Measurements from ENCODE around the gene RELL2.

Gene RELL2

DNA sequence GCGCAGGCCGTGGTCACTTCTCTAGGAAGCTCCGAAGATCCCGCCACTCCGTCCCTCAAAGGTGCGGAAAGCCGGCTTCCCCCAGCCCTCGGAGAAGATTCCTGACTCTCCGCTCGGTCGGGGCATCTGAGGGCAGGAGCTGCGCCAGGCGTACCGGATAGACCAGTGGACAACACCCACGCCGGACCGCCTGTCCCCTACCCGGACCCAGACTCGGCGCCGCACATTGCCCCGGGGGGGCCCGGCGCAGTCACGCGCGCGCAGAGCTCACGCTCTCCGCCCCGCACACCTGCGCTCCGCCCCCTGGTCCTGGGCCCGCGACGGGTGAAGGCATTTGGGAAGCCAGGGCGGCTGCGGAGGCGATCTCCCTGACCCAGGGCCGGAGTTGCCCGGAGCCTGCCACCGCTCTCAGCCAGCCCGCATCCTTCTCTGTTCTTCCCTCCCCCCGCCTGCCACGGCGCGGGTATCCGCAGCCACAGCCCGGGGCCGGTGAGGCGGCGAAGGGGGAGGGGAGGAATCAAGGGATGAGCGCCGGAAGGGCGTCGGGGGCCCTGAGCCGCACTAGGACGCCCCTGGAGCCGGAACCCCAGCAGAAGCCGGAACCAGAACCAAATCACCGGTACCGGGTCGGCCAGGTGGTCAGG is 448 bp downstream of the RELL2 start (continued):
- peak; percentile 27; the same call in 1 of the 2 replicates for TF ChIP-seq ZXDB (tag by site-specific recombination; IDR thresholded peaks at IDR 0.05)
- TF ChIP-seq ZNF473 (tag by site-specific recombination; IDR thresholded peaks at IDR 0.05) = no peak
- TF ChIP-seq ZNF623 (tag by site-specific recombination; IDR thresholded peaks at IDR 0.05) = no peak
- TF ChIP-seq REPIN1 (tag by site-specific recombination; IDR thresholded peaks at IDR 0.05; ENCODE audit: low read depth) = no peak
- TF ChIP-seq, protein P1, sequence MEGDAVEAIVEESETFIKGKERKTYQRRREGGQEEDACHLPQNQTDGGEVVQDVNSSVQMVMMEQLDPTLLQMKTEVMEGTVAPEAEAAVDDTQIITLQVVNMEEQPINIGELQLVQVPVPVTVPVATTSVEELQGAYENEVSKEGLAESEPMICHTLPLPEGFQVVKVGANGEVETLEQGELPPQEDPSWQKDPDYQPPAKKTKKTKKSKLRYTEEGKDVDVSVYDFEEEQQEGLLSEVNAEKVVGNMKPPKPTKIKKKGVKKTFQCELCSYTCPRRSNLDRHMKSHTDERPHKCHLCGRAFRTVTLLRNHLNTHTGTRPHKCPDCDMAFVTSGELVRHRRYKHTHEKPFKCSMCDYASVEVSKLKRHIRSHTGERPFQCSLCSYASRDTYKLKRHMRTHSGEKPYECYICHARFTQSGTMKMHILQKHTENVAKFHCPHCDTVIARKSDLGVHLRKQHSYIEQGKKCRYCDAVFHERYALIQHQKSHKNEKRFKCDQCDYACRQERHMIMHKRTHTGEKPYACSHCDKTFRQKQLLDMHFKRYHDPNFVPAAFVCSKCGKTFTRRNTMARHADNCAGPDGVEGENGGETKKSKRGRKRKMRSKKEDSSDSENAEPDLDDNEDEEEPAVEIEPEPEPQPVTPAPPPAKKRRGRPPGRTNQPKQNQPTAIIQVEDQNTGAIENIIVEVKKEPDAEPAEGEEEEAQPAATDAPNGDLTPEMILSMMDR (tag by site-specific recombination; IDR thresholded peaks at IDR 0.05) = no peak; the same call in 1 of the 2 replicates
- 0 out of 2 replicates have a peak, but pooled peaks have one; percentile 42 for TF ChIP-seq SP7 (tag by site-specific recombination; IDR thresholded peaks at IDR 0.05)
- TF ChIP-seq ZNF596 (tag by site-specific recombination; IDR thresholded peaks at IDR 0.05) = no peak
- no peak for TF ChIP-seq ZNF157 (tag by site-specific recombination; IDR thresholded peaks at IDR 0.05)
- no peak for TF ChIP-seq ZNF350 (tag by site-specific recombination; IDR thresholded peaks at IDR 0.05)
- TF ChIP-seq ZNF658 (tag by site-specific recombination; IDR thresholded peaks at IDR 0.05) = no peak
- TF ChIP-seq ZFHX2 (tag by site-specific recombination; conservative IDR thresholded peaks at IDR 0.05) = peak; percentile 53
- peak; percentile 62 for TF ChIP-seq GLIS1 (tag by site-specific recombination; IDR thresholded peaks at IDR 0.05)
- no peak for TF ChIP-seq ZNF510 (tag by site-specific recombination; IDR thresholded peaks at IDR 0.05; ENCODE audit: insufficient replicate concordance)
- TF ChIP-seq ZNF394 (tag by site-specific recombination; IDR thresholded peaks at IDR 0.05; ENCODE audit: borderline replicate concordance) = no peak
- TF ChIP-seq ZNF792 (tag by site-specific recombination; IDR thresholded peaks at IDR 0.05) = no peak
- TF ChIP-seq, protein P2, sequence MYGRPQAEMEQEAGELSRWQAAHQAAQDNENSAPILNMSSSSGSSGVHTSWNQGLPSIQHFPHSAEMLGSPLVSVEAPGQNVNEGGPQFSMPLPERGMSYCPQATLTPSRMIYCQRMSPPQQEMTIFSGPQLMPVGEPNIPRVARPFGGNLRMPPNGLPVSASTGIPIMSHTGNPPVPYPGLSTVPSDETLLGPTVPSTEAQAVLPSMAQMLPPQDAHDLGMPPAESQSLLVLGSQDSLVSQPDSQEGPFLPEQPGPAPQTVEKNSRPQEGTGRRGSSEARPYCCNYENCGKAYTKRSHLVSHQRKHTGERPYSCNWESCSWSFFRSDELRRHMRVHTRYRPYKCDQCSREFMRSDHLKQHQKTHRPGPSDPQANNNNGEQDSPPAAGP (tag by site-specific recombination; IDR thresholded peaks at IDR 0.05) = no peak
- TF ChIP-seq, protein P3, sequence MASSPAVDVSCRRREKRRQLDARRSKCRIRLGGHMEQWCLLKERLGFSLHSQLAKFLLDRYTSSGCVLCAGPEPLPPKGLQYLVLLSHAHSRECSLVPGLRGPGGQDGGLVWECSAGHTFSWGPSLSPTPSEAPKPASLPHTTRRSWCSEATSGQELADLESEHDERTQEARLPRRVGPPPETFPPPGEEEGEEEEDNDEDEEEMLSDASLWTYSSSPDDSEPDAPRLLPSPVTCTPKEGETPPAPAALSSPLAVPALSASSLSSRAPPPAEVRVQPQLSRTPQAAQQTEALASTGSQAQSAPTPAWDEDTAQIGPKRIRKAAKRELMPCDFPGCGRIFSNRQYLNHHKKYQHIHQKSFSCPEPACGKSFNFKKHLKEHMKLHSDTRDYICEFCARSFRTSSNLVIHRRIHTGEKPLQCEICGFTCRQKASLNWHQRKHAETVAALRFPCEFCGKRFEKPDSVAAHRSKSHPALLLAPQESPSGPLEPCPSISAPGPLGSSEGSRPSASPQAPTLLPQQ (tag by site-specific recombination; IDR thresholded peaks at IDR 0.05) = peak; percentile 49; the same call in 1 of the 2 replicates
- no peak for TF ChIP-seq ZNF514 (tag by site-specific recombination; IDR thresholded peaks at IDR 0.05)
- TF ChIP-seq ZNF133 (tag by site-specific recombination; IDR thresholded peaks at IDR 0.05) = no peak
- TF ChIP-seq ZNF626 (tag by site-specific recombination; IDR thresholded peaks at IDR 0.05) = no peak
- no peak for TF ChIP-seq MEIS1 (CRISPR knock-in tag; IDR thresholded peaks at IDR 0.05; ENCODE audit: borderline replicate concordance)
- 0 out of 2 replicates have a peak, but pooled peaks have one; percentile 37 for TF ChIP-seq ZBTB8A (tag by site-specific recombination; IDR thresholded peaks at IDR 0.05)
- TF ChIP-seq ZSCAN16 (tag by site-specific recombination; IDR thresholded peaks at IDR 0.05) = no peak
- TF ChIP-seq, protein P4, sequence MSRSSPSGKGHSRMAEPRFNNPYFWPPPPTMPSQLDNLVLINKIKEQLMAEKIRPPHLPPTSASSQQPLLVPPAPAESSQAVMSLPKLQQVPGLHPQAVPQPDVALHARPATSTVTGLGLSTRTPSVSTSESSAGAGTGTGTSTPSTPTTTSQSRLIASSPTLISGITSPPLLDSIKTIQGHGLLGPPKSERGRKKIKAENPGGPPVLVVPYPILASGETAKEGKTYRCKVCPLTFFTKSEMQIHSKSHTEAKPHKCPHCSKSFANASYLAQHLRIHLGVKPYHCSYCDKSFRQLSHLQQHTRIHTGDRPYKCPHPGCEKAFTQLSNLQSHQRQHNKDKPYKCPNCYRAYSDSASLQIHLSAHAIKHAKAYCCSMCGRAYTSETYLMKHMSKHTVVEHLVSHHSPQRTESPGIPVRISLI (tag by site-specific recombination; IDR thresholded peaks at IDR 0.05) = no peak
- no peak for TF ChIP-seq ZNF202 (tag by site-specific recombination; IDR thresholded peaks at IDR 0.05; ENCODE audit: borderline replicate concordance)
- no peak for TF ChIP-seq ZNF175 (tag by site-specific recombination; IDR thresholded peaks at IDR 0.05)
- no peak for TF ChIP-seq ZNF274 (IDR thresholded peaks at IDR 0.05; ENCODE audit: low read length)
- TF ChIP-seq ZNF274 (tag by site-specific recombination; IDR thresholded peaks at IDR 0.05; ENCODE audit: borderline replicate concordance) = no peak
- TF ChIP-seq ZSCAN23 (tag by site-specific recombination; IDR thresholded peaks at IDR 0.05) = no peak
- TF ChIP-seq, protein P5, sequence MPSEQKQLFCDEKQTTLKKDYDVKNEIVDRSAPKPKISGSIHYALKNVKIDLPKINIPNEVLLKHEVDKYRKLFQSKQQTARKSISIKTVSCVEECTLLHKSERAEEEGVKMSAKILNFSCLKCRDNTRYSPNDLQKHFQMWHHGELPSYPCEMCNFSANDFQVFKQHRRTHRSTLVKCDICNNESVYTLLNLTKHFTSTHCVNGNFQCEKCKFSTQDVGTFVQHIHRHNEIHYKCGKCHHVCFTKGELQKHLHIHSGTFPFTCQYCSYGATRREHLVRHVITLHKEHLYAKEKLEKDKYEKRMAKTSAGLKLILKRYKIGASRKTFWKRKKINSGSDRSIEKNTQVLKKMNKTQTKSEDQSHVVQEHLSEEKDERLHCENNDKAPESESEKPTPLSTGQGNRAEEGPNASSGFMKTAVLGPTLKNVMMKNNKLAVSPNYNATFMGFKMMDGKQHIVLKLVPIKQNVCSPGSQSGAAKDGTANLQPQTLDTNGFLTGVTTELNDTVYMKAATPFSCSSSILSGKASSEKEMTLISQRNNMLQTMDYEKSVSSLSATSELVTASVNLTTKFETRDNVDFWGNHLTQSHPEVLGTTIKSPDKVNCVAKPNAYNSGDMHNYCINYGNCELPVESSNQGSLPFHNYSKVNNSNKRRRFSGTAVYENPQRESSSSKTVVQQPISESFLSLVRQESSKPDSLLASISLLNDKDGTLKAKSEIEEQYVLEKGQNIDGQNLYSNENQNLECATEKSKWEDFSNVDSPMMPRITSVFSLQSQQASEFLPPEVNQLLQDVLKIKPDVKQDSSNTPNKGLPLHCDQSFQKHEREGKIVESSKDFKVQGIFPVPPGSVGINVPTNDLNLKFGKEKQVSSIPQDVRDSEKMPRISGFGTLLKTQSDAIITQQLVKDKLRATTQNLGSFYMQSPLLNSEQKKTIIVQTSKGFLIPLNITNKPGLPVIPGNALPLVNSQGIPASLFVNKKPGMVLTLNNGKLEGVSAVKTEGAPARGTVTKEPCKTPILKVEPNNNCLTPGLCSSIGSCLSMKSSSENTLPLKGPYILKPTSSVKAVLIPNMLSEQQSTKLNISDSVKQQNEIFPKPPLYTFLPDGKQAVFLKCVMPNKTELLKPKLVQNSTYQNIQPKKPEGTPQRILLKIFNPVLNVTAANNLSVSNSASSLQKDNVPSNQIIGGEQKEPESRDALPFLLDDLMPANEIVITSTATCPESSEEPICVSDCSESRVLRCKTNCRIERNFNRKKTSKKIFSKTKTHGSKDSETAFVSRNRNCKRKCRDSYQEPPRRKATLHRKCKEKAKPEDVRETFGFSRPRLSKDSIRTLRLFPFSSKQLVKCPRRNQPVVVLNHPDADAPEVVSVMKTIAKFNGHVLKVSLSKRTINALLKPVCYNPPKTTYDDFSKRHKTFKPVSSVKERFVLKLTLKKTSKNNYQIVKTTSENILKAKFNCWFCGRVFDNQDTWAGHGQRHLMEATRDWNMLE (tag by site-specific recombination; conservative IDR thresholded peaks at IDR 0.05; ENCODE audit: low read depth) = no peak

Measured in HEK293 (cell line).